Mesenchymal stem cell (in vitro differentiated cells and primary cell): Measurements from ENCODE around the gene OR51A2.

ENCODE experiments used
- DNase-seq: peaks from one replicate; pipeline ENCODE4 v3.0.0-alpha.2; 2013
- H2AFZ ChIP-seq: one replicate; pipeline ENCODE4 v1.6.1; 2013; ENCODE audit warnings: low read depth, mild to moderate bottlenecking, control low read depth, inconsistent platforms, low read length, moderate library complexity
- H2AK5ac ChIP-seq: 2 replicates; pipeline ENCODE4 v1.6.1; 2013; ENCODE audit warnings: low read length, moderate library complexity, mild to moderate bottlenecking, inconsistent platforms; ENCODE audit not compliant: severe bottlenecking
- H2BK120ac ChIP-seq: one replicate; pipeline ENCODE4 v1.6.1; 2013; ENCODE audit warnings: low read depth, mild to moderate bottlenecking, inconsistent platforms, low read length, moderate library complexity
- H2BK12ac ChIP-seq, 2 experiments: one replicate each; pipeline ENCODE4 v1.6.1; 2013; ENCODE audit warnings: inconsistent platforms in 2 of 2, low read length in 2 of 2, mild to moderate bottlenecking in 2 of 2, moderate library complexity in 2 of 2, control low read depth in 1 of 2
- H2BK15ac ChIP-seq: one replicate; pipeline ENCODE4 v1.6.1; 2013; ENCODE audit warnings: mild to moderate bottlenecking, low read depth, inconsistent platforms; ENCODE audit not compliant: poor library complexity, severe bottlenecking
- H2BK5ac ChIP-seq: 2 replicates; pipeline ENCODE4 v1.6.1; 2013; ENCODE audit warnings: low read depth, mild to moderate bottlenecking, low read length, control low read depth, inconsistent platforms; ENCODE audit not compliant: poor library complexity, severe bottlenecking
- H3K14ac ChIP-seq, 2 experiments: one replicate each; pipeline ENCODE4 v1.6.1; 2013; ENCODE audit warnings: inconsistent platforms in 2 of 2, low read length in 2 of 2, control low read depth in 1 of 2, mild to moderate bottlenecking in 1 of 2, moderate library complexity in 1 of 2
- H3K18ac ChIP-seq, 2 experiments: one replicate each; pipeline ENCODE4 v1.6.1; 2013; ENCODE audit warnings: inconsistent platforms in 2 of 2, low read length in 2 of 2, control low read depth in 1 of 2, low read depth in 1 of 2, mild to moderate bottlenecking in 1 of 2
- H3K23ac ChIP-seq, 2 experiments: one replicate each; pipeline ENCODE4 v1.6.1; 2013; ENCODE audit warnings: inconsistent platforms in 2 of 2, low read length in 2 of 2, mild to moderate bottlenecking in 2 of 2, moderate library complexity in 2 of 2, control low read depth in 1 of 2
- H3K27ac ChIP-seq: 2 replicates; pipeline ENCODE4 v1.5.1; 2013; ENCODE audit warnings: mild to moderate bottlenecking, moderate library complexity, low read length, control low read depth, inconsistent platforms; ENCODE audit not compliant: poor library complexity, severe bottlenecking
- H3K27me3 ChIP-seq, 2 experiments: 2 replicates each; pipeline versions ENCODE4 v1.6.1 to v1.7.0; 2013; ENCODE audit warnings: low read length in 2 of 2, mild to moderate bottlenecking in 2 of 2, moderate library complexity in 2 of 2, control low read depth in 1 of 2, inconsistent platforms in 1 of 2; ENCODE audit not compliant: control insufficient read depth in 1 of 2, insufficient read depth in 1 of 2
- H3K36me3 ChIP-seq, 2 experiments: 2 replicates each; pipeline versions ENCODE4 v1.6.1 to v1.7.0; 2013; ENCODE audit warnings: low read length in 2 of 2, control low read depth in 1 of 2, inconsistent platforms in 1 of 2, low read depth in 1 of 2, mild to moderate bottlenecking in 1 of 2; ENCODE audit not compliant: insufficient read depth in 2 of 2, control insufficient read depth in 1 of 2
- H3K4ac ChIP-seq, 2 experiments: one replicate each; pipeline ENCODE4 v1.6.1; 2013; ENCODE audit warnings: inconsistent platforms in 2 of 2, low read length in 2 of 2, mild to moderate bottlenecking in 2 of 2, moderate library complexity in 2 of 2, control low read depth in 1 of 2, low read depth in 1 of 2
- H3K4me1 ChIP-seq: 2 replicates; pipeline ENCODE4 v1.6.1; 2013; ENCODE audit warnings: low read depth, low read length, control low read depth; ENCODE audit not compliant: control insufficient read depth, insufficient read depth
- H3K4me2 ChIP-seq: 2 replicates; pipeline ENCODE4 v1.6.1; 2013; ENCODE audit warnings: low read length, mild to moderate bottlenecking, inconsistent platforms; ENCODE audit not compliant: poor library complexity, severe bottlenecking
- H3K4me3 ChIP-seq, 2 experiments: 2 replicates each; pipeline versions ENCODE4 v1.5.1 to v1.7.0; 2013; ENCODE audit warnings: low read length in 2 of 2, mild to moderate bottlenecking in 2 of 2, control low read depth in 1 of 2, low read depth in 1 of 2; ENCODE audit not compliant: insufficient read depth in 1 of 2
- H3K79me1 ChIP-seq: replicated peaks from 2 replicates; pipeline ENCODE4 v1.6.1; 2013; ENCODE audit warnings: mild to moderate bottlenecking, control low read depth, low read length, inconsistent platforms; ENCODE audit not compliant: poor library complexity, severe bottlenecking
- H3K9ac ChIP-seq: 2 replicates; pipeline ENCODE4 v1.7.0; 2013; ENCODE audit warnings: mild to moderate bottlenecking, low read length, moderate library complexity
- H3K9me3 ChIP-seq: 2 replicates; pipeline ENCODE4 v1.7.0; 2013; ENCODE audit warnings: mild to moderate bottlenecking, low read length; ENCODE audit not compliant: control insufficient read depth
- H4K8ac ChIP-seq: one replicate; pipeline ENCODE4 v1.6.1; 2013; ENCODE audit warnings: inconsistent platforms, mild to moderate bottlenecking, low read length, moderate library complexity
- H4K91ac ChIP-seq: one replicate; pipeline ENCODE4 v1.6.1; 2013; ENCODE audit warnings: mild to moderate bottlenecking, low read length, inconsistent platforms
- WGBS: methylation state at CpG from one replicate; pipeline ENCODE4 v1.1.7; 2013; ENCODE audit warnings: mixed read lengths; 5-methylcytosine and 5-hydroxymethylcytosine counted together

The OR51A2 gene

GRCh38 chr11:4936745-4937144, 18.8 kb downstream of the OR51A2 start:
- no peak overlapping the region for H2BK12ac ChIP-seq

DNA sequence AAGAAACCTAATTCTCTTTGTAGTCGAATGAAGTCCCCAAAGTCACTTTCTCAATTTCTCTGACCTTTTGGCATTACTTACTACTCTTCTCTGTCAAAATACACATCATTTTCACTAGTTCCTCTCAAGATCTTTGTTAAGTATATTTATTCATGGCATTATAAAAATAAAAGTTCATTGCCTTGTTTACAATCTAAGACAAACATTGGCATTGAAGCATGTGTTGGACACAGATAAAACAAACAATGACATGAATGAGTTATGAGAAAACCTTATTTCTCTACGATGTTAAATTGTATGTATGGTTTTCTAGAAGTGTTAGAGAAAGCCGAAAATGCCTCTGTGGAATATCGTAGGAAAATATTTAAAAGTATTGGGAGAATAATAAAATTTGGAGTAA, 22.8 kb downstream of the OR51A2 start:
- H3K4me2 ChIP-seq, result no peak overlapping the region
- no peak for DNase-seq
- no peak overlapping the region for H2BK15ac ChIP-seq
- no peak overlapping the region for H2BK5ac ChIP-seq
- no peak overlapping the region for H2BK120ac ChIP-seq
- H3K23ac ChIP-seq, result no peak overlapping the region
- no peak overlapping the region for H3K4me3 ChIP-seq
- H4K91ac ChIP-seq, result no peak overlapping the region
- no peaks in the 10 kb centered on the region for H3K36me3 ChIP-seq
- no peak overlapping the region for H2BK12ac ChIP-seq
- H3K9me3 ChIP-seq, result no peaks in the 10 kb centered on the region
- H2AFZ ChIP-seq, result no peak overlapping the region
- WGBS, result 80% methylated on average over 4 of the region's 4 CpGs
- no peak overlapping the region for H3K18ac ChIP-seq
- H2AK5ac ChIP-seq, result no peak overlapping the region
- no peak overlapping the region for H3K9ac ChIP-seq
- no peak overlapping the region for H3K4ac ChIP-seq
- H4K8ac ChIP-seq, result no peak overlapping the region
- H3K4me1 ChIP-seq, result no peaks in the 10 kb centered on the region
- no peaks in the 10 kb centered on the region for H3K79me1 ChIP-seq
- no peak overlapping the region for H3K27ac ChIP-seq
- H3K14ac ChIP-seq, result no peak overlapping the region
- no peaks in the 10 kb centered on the region for H3K27me3 ChIP-seq

More at GRCh38 chr11:4936745-4937144, 18.8 kb downstream of the OR51A2 start:
- Histone ChIP-seq H3K27me3 (no peaks in the 10 kb centered on the region), H3K4me1 (no peaks in the 10 kb centered on the region), H3K27ac (no peak overlapping the region), H2BK5ac (no peak overlapping the region), H3K4me2 (no peak overlapping the region), H2AK5ac (no peak overlapping the region), H3K9ac (no peak overlapping the region), H3K4me3 (no peak overlapping the region), H3K4ac (no peak overlapping the region), H3K23ac (no peak overlapping the region), H3K36me3 (no peaks in the 10 kb centered on the region), H2BK15ac (no peak overlapping the region), H4K8ac (no peak overlapping the region), H4K91ac (no peak overlapping the region), H3K18ac (no peak overlapping the region), H3K79me1 (no peaks in the 10 kb centered on the region), H3K14ac (no peak overlapping the region), H2BK120ac (no peak overlapping the region), H2AFZ (no peak overlapping the region), H3K9me3 (no peaks in the 10 kb centered on the region)
- no CpG with 5 or more reads among the region's 3 CpGs for WGBS
- no peak for DNase-seq

- Histone ChIP-seq H3K36me3 (no peaks in the 10 kb centered on the region), H2AK5ac (no peak overlapping the region), H3K4me1 (no peaks in the 10 kb centered on the region), H3K4me2 (no peak overlapping the region), H3K27ac (no peak overlapping the region), H2BK120ac (no peak overlapping the region), H4K8ac (no peak overlapping the region), H3K9me3 (no peaks in the 10 kb centered on the region), H4K91ac (no peak overlapping the region), H3K79me1 (no peaks in the 10 kb centered on the region), H3K9ac (no peak overlapping the region), H2AFZ (no peak overlapping the region), H3K14ac (no peak overlapping the region), H2BK5ac (no peak overlapping the region), H3K4ac (no peak overlapping the region), H2BK12ac (no peak overlapping the region), H3K18ac (no peak overlapping the region), H3K4me3 (no peak overlapping the region), H3K23ac (no peak overlapping the region), H2BK15ac (no peak overlapping the region), H3K27me3 (peaks cover 0 to 3% of the 10 kb centered on the region in 2 experiments)
- DNase-seq, result no peak
These were observed 28.9 kb downstream of the OR51A2 start for GRCh38 chr11:4926608-4927007.

DNA sequence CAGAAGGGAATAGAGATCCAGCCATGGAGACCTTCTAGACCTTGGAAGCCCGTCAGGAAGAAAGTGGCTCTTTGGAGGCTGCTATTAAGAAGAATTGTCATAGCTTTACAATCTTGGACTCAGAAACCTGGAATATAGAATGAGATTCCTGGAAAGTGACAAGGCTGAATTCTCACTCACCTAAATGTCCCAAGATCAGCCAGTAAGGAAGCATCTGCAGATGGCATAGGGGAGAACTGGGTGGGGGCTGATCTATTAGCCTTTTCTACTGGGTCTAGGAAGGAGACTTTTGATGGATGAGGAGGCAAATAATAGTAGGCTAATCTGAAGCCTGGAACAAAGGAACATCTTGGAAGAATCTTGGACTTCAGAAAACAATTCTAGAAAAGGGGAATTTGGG, 31.3 kb downstream of the OR51A2 start, which contains the start of gene OR51G1:
TSS of gene OR51G1 (minus strand) at position 101 of the 400 bp plus-strand sequence. CDS start at position 101, 0 bp downstream.
- 58% methylated on average over 1 of the region's 1 CpG for WGBS
- H3K23ac ChIP-seq, result no peak within 1 kb of the TSS

More for the DNA sequence above, 31.3 kb downstream of the OR51A2 start, which contains the start of gene OR51G1:
- no peak within 1 kb of the TSS for H4K91ac ChIP-seq
- no peaks in the 10 kb centered on the region for H3K9me3 ChIP-seq
- H3K4me3 ChIP-seq, result no peak within 1 kb of the TSS
- H3K4me2 ChIP-seq, result no peak within 1 kb of the TSS
- H4K8ac ChIP-seq, result no peak within 1 kb of the TSS
- no peak within 1 kb of the TSS for H2AK5ac ChIP-seq
- H2BK15ac ChIP-seq, result no peak within 1 kb of the TSS
- no peak within 1 kb of the TSS for H2BK120ac ChIP-seq
- no peak within 1 kb of the TSS for H2BK12ac ChIP-seq
- H3K4ac ChIP-seq, result no peak within 1 kb of the TSS
- H2AFZ ChIP-seq, result no peak within 1 kb of the TSS
- no peak for DNase-seq
- no peak within 1 kb of the TSS for H3K18ac ChIP-seq
- no peaks in the 10 kb centered on the region for H3K36me3 ChIP-seq
- H3K14ac ChIP-seq, result no peak within 1 kb of the TSS
- H3K9ac ChIP-seq, result no peak within 1 kb of the TSS
- no peaks in the 10 kb centered on the region for H3K4me1 ChIP-seq
- H3K27ac ChIP-seq, result no peak within 1 kb of the TSS
- no peaks in the 10 kb centered on the region for H3K79me1 ChIP-seq
- peaks cover 0 to 3% of the 10 kb centered on the region in 2 experiments for H3K27me3 ChIP-seq
- no peak within 1 kb of the TSS for H2BK5ac ChIP-seq
